SK-N-MC (cell line): ENCODE measurements around the gene CCL1.

Source experiments
- EZH2 ChIP-seq: fragments of 200-600 bp; sonication (generic); IDR thresholded peaks from one replicate; pipeline ENCODE4 v1.6.1; 2017; ENCODE audit warnings: antibody characterized with exemption
- POLR2AphosphoS5 ChIP-seq: IDR thresholded peaks from 2 replicates; pipeline ENCODE4 v1.6.1; 2012; ENCODE audit warnings: mild to moderate bottlenecking, low read depth, low read length, borderline replicate concordance

DNA sequence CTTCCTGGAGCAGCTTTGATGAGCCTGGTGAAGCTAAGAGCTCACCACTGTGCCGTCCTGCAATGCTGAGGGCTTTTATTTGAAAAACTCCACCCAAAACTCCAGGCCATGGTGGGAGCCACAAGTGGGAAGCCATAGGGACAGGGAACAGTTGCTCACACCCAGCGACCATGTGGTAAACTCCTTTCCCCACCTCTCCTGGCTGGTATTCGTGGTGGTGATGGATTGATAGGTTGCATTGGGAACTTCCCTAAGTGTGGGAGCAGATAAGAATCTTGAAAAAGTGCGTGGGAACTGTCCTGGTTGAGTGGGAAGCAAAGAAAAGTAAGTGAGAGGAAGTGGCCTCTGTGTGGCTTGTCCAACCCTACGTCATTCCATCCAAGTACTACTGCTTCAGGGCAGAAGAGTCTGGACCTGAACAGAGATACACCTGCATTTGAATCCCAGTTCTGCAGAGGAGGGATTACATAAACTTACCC lies at the start of gene CCL1:
- TF ChIP-seq POLR2AphosphoS5 (no peak), EZH2 (no peak)
